Activated naive CD8-positive, alpha-beta T cell treated with anti-CD3 and anti-CD28 coated beads, Interleukin-2, amount 10 ng/mL, durations not matched to agents 7 days and 5 days (primary cell): ENCODE data around the gene OLFML2A. TPM values are rescaled to one million over a fixed set of nuclear protein-coding genes. Genes with fewer than 3 reads are reported as not detected.

Experiments used
- ATAC-seq: fragments of 150-1000 bp; cut with Tn5 transposase; one replicate; pipeline ENCODE4 v1.10.0; 2021; ENCODE audit warnings: low read depth, moderate library complexity
- POLR2A ChIA-PET: fragments of 350-600 bp; sonication (Branson Sonifier 250); formaldehyde crosslinking; loops from one replicate; lab custom pipeline; 2021; ENCODE audit warnings: antibody characterized with exemption; lab: Charles Lee
- DNase-seq: peaks from one replicate; pipeline ENCODE4 v3.0.0; 2021
- H3K27ac Mint-ChIP-seq: one replicate; pipeline ENCODE4 v1.8.0; 2022; ENCODE audit warnings: mild to moderate bottlenecking, mixed read lengths
- H3K27me3 Mint-ChIP-seq: one replicate; pipeline ENCODE4 v1.8.0; 2022; ENCODE audit warnings: mild to moderate bottlenecking, moderate library complexity, mixed read lengths
- H3K36me3 Mint-ChIP-seq: one replicate; pipeline ENCODE4 v1.8.0; 2021; ENCODE audit warnings: mild to moderate bottlenecking, mixed read lengths
- H3K4me1 Mint-ChIP-seq: one replicate; pipeline ENCODE4 v1.8.0; 2021; ENCODE audit warnings: mixed read lengths
- H3K4me3 Mint-ChIP-seq: one replicate; pipeline ENCODE4 v1.8.0; 2022; ENCODE audit warnings: mild to moderate bottlenecking, moderate library complexity, mixed read lengths
- H3K9me3 Mint-ChIP-seq: one replicate; pipeline ENCODE4 v1.8.0; 2021; ENCODE audit warnings: mixed read lengths
- total RNA-seq, 2 experiments: library from RNA; stranded (reverse); gene quantifications; one replicate each; pipeline ENCODE4 v1.2.3, GENCODE V29; 2021

Gene OLFML2A
- total RNA-seq, 2 experiments from 2014 or later: not detected

DNA sequence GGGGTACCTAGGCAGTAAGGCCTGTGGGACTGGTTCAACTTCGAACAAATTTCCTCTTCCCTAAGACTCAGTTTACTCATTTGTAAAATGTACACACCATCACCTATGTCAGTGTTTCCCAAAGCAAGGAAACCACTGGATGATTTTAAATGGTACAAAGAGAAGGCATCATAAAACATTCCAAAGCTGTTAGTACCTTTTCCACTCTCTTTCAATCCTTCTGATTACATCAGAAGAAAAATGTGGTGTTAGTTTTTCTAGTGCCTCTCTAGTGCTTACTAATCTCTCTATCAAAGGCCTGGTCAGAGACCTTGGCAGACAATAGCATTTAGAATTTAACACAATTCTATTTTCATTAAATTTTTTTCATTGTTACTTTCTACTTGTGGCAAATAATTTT is 24.0 kb upstream of the OLFML2A start:
- no peak overlapping the region for H3K27ac Mint-ChIP-seq
- DNase-seq (no peak), ATAC-seq (no peak)
- H3K9me3 Mint-ChIP-seq: no peaks in the 10 kb centered on the region
- POLR2A ChIA-PET: no interaction called here
- no peaks in the 10 kb centered on the region for H3K36me3 Mint-ChIP-seq
- H3K4me1 Mint-ChIP-seq: no peaks in the 10 kb centered on the region
- peaks cover 68% of the 10 kb centered on the region for H3K27me3 Mint-ChIP-seq
- no peak overlapping the region for H3K4me3 Mint-ChIP-seq

DNA sequence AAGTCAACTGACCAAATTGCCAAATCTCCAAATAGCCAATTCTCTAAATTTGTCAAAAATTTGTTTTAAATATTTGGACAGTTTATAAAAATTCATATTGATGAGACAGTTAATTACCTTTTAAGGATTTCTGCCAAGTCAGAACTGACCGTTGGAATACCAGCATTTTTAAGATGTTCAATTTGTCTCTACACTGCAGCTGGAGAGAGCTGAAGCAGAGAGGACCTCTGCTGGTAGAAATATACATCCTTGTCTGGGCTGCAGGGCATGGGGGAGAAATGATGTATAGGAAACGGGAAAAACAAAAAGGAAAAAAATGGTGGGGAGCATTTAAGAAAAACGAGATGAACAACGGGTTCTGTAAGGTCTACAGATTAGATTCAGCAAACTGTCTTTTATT is 22.6 kb upstream of the OLFML2A start:
- peaks cover 76% of the 10 kb centered on the region for H3K27me3 Mint-ChIP-seq
- POLR2A ChIA-PET: no interaction called here
- no peak overlapping the region for H3K27ac Mint-ChIP-seq
- H3K9me3 Mint-ChIP-seq: no peaks in the 10 kb centered on the region
- no peaks in the 10 kb centered on the region for H3K4me1 Mint-ChIP-seq
- no peak for ATAC-seq
- DNase-seq: no peak
- no peaks in the 10 kb centered on the region for H3K36me3 Mint-ChIP-seq
- H3K4me3 Mint-ChIP-seq: no peak overlapping the region

DNA sequence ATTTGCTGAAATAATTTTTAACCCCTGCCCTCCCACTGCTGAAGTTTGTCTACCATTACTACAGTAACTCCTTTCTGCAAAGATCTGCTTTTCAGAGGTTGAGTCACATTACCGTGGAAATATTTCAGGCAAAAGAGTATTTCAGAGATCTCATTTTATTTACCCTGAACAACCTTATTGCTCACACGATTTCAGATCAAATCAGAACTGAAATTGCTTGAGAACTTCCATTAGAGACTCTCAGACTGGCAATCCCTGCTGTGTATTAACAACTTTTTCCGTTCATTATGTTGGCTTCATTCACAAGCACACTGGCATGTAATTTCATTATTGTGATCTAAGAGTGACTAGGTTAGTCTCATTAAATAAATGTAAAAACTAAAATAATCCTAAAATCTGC is 21.9 kb upstream of the OLFML2A start:
- ATAC-seq (no peak), DNase-seq (no peak)
- no peaks in the 10 kb centered on the region for H3K36me3 Mint-ChIP-seq
- no peak overlapping the region for H3K4me3 Mint-ChIP-seq
- no peaks in the 10 kb centered on the region for H3K4me1 Mint-ChIP-seq
- peaks cover 79% of the 10 kb centered on the region for H3K27me3 Mint-ChIP-seq
- H3K9me3 Mint-ChIP-seq: no peaks in the 10 kb centered on the region
- H3K27ac Mint-ChIP-seq: no peak overlapping the region
- POLR2A ChIA-PET: no interaction called here

DNA sequence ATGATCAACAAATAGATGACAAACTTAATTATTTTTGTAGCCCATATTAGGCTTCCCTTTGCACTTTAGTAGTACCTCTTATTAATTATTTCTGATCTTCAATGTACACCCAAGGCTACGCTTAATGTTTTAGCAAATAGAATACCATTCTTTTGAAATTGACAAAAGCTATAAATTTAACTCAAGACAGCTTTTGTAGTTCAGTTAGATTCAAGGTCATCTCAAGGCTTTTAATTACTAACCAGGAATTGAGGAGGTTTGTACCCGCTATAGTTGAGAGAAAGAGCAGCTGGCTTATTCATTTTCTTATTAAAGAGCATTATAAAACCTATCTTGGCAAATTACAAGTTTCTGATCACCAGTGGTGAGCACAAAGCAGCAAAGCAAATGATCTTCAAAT is 20.9 kb upstream of the OLFML2A start:
- Mint-ChIP-seq H3K9me3 (no peaks in the 10 kb centered on the region), H3K36me3 (no peaks in the 10 kb centered on the region), H3K27ac (no peak overlapping the region), H3K4me3 (no peak overlapping the region), H3K27me3 (peaks cover 78% of the 10 kb centered on the region), H3K4me1 (no peaks in the 10 kb centered on the region)
- POLR2A ChIA-PET: no interaction called here
- ATAC-seq (no peak), DNase-seq (no peak)

DNA sequence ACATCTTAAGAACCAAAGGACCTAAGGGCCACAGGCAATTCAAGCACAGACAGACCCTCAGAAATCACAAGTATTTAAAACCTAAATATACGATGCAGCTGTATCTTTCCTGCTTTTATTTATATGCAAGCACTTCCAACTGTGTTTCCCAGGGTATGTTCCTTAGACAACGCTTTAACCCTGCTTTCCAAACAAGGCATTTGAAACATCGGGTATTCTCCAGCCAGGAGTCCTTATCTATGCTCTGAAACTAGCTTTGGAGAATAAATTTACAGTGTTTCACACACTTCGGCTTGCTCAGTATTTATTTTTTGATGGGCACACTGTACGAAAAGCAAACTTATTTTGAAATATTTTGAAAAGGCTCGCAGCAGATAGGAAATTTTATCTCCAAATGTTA is 19.3 kb upstream of the OLFML2A start:
- Mint-ChIP-seq H3K27me3 (peaks cover 83% of the 10 kb centered on the region), H3K36me3 (no peaks in the 10 kb centered on the region), H3K4me3 (no peak overlapping the region), H3K27ac (no peak overlapping the region), H3K9me3 (no peaks in the 10 kb centered on the region), H3K4me1 (no peaks in the 10 kb centered on the region)
- POLR2A ChIA-PET: interaction anchor here (0.7 kb wide), 1 partner anchor 33 kb away, joined by 4 read pairs; no protein-coding TSS in a partner anchor
- ATAC-seq: no peak
- DNase-seq: no peak

DNA sequence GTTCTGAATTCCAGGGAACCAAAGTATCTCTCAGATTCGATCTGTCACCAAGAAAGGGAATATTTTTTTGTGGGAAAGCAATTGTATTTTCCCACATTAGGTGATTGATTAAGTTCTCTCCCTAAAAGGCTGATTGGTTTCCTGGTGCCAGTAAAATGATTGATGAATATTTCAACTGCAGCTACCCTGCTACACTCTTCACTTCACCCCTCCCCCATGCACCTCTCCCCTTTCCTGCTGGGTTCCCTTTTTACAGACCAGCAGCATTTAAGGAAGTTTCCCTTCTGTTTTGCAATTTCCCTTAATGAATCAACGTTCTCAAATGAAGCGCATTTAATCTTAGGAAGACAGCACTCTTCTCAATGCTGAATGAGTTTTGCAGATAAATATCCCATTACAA is 18.9 kb upstream of the OLFML2A start:
- Mint-ChIP-seq H3K4me1 (no peaks in the 10 kb centered on the region), H3K27me3 (peaks cover 83% of the 10 kb centered on the region), H3K27ac (no peak overlapping the region), H3K4me3 (no peak overlapping the region), H3K36me3 (no peaks in the 10 kb centered on the region), H3K9me3 (no peaks in the 10 kb centered on the region)
- no peak for DNase-seq
- POLR2A ChIA-PET: no interaction called here
- ATAC-seq: no peak

DNA sequence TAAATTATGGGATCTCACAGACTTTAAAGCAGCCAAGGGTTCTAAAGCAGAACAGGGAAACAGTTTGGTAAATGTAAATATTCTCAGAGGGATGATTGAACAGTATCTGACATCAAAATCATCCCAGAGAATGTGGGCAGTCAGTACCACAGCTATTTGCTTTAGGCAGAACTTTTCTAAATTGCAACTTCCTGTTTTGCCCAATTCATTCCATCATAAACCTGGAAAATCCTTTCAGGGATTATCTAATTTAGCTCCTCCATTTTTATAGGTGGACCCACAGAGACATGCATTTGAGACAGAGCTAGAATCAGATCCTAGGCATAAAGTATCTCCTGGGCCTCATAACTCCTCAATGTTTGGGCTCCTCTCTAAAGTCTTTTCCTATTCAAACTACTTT is 18.2 kb upstream of the OLFML2A start:
- no peak for DNase-seq
- Mint-ChIP-seq H3K27ac (no peak overlapping the region), H3K9me3 (no peaks in the 10 kb centered on the region), H3K4me3 (no peak overlapping the region), H3K36me3 (no peaks in the 10 kb centered on the region), H3K27me3 (peaks cover 87% of the 10 kb centered on the region), H3K4me1 (no peaks in the 10 kb centered on the region)
- no peak for ATAC-seq
- POLR2A ChIA-PET: no interaction called here

DNA sequence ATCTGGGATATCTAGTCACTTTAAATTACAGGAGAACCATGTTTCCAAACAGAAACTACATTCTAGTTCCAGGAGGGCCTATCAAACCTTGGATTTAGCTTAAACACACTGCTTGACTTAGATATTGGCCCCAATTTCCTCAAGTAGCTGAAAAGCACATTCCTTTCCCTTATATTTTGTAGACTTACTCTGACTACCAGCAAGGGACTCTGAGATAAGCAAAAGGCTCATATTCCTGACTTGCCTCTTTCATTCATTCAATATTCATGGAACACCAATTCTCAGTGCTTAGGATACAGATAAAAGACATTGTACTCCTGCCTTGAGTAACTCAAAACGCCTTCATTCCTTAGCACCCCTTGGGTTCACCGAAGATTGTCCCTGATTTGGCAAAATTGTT is 17.6 kb upstream of the OLFML2A start:
- no peaks in the 10 kb centered on the region for H3K36me3 Mint-ChIP-seq
- peaks cover 89% of the 10 kb centered on the region for H3K27me3 Mint-ChIP-seq
- no peak overlapping the region for H3K4me3 Mint-ChIP-seq
- ATAC-seq (no peak), DNase-seq (no peak)
- H3K27ac Mint-ChIP-seq: no peak overlapping the region
- H3K4me1 Mint-ChIP-seq: no peaks in the 10 kb centered on the region
- POLR2A ChIA-PET: no interaction called here
- no peaks in the 10 kb centered on the region for H3K9me3 Mint-ChIP-seq

DNA sequence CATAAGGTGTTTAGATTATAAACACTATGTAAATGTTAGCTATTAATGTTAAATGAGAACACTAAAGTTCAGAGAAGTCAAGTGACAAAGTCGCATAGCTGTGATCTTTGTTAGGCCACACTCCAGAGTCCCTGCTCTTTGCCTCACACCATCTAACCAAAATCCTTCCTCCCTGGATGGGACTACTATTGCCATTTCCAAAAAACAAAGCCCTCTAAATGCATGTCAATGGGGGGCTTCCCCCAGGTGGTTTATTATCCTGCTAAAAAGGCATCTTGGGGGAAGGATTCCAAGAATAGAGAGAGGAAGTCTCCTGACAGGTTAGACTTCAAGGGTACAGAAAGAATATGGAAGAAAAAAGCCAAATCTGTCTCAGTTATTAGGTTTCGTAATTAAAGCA is 16.2 kb upstream of the OLFML2A start:
- POLR2A ChIA-PET: no interaction called here
- Mint-ChIP-seq H3K27me3 (peaks cover 89% of the 10 kb centered on the region), H3K36me3 (no peaks in the 10 kb centered on the region), H3K27ac (no peak overlapping the region), H3K4me3 (no peak overlapping the region), H3K4me1 (no peaks in the 10 kb centered on the region), H3K9me3 (no peaks in the 10 kb centered on the region)
- ATAC-seq (no peak), DNase-seq (no peak)

DNA sequence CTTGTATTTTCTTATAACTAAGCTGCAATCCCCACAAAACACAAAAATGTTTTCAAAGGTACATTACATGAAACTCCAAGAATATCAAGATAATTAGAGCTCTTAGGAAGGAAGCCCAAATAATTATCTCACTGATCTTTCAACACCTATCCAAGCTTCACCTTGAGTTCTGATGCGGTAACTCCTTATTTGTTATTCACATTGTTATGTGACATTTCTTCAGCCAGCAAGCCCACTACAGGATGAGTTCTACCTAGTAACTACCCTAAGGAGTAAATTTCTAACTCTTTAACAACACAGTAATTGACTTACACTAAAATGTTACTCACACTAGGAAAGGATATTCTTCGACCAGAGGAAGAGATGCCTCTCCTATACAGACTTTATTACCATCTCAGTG is 15.7 kb upstream of the OLFML2A start:
- H3K36me3 Mint-ChIP-seq: no peaks in the 10 kb centered on the region
- POLR2A ChIA-PET: no interaction called here
- H3K27me3 Mint-ChIP-seq: peaks cover 89% of the 10 kb centered on the region

DNA sequence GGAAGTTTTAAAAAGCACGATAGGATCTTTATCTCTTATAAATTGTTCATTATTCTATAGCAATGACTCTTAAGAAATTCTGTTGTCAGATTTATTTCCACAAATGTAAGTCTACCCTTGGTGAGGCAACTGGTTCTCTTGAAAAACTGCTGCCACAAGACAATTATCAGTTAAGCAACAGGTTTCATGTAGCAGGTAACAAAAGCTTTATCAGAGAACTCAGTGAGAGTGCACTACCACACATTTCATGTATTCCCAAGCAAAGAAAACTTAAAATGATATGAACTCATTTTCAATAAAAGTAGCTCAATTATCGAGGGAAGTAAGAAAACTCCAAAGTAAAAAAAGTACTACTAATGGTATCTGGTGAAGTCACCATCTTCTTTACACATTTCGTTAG is 15.2 kb upstream of the OLFML2A start:
- Mint-ChIP-seq H3K4me1 (no peaks in the 10 kb centered on the region), H3K27ac (no peak overlapping the region), H3K4me3 (no peak overlapping the region), H3K36me3 (no peaks in the 10 kb centered on the region), H3K27me3 (peaks cover 89% of the 10 kb centered on the region), H3K9me3 (no peaks in the 10 kb centered on the region)
- POLR2A ChIA-PET: no interaction called here
- ATAC-seq (no peak), DNase-seq (no peak)

More for the DNA sequence above, 15.7 kb upstream of the OLFML2A start:
- H3K4me3 Mint-ChIP-seq: no peak overlapping the region
- ATAC-seq (no peak), DNase-seq (no peak)
- H3K27ac Mint-ChIP-seq: no peak overlapping the region
- H3K9me3 Mint-ChIP-seq: no peaks in the 10 kb centered on the region
- no peaks in the 10 kb centered on the region for H3K4me1 Mint-ChIP-seq

DNA sequence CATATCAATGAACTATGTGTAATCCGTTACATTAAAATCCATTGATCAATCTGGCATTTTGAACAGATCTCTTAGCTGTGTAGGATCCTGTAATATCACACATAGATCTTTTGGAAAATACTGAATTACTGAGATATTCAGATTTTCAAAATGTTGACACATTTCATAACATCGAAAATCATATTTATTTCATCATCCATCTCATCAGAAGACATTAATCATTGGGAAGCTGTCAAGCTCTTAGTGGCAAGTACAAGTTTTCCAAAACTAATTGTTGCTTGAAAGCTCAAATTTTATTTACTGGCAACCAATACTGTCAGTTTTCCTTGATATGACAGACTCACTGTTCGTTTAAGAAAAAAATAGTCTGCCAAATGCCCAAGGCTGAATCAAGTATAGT is 14.3 kb upstream of the OLFML2A start:
- Mint-ChIP-seq H3K27ac (no peak overlapping the region), H3K4me3 (no peak overlapping the region), H3K27me3 (peaks cover 89% of the 10 kb centered on the region), H3K36me3 (no peaks in the 10 kb centered on the region), H3K4me1 (no peaks in the 10 kb centered on the region), H3K9me3 (no peaks in the 10 kb centered on the region)
- POLR2A ChIA-PET: no interaction called here
- no peak for ATAC-seq
- DNase-seq: no peak

DNA sequence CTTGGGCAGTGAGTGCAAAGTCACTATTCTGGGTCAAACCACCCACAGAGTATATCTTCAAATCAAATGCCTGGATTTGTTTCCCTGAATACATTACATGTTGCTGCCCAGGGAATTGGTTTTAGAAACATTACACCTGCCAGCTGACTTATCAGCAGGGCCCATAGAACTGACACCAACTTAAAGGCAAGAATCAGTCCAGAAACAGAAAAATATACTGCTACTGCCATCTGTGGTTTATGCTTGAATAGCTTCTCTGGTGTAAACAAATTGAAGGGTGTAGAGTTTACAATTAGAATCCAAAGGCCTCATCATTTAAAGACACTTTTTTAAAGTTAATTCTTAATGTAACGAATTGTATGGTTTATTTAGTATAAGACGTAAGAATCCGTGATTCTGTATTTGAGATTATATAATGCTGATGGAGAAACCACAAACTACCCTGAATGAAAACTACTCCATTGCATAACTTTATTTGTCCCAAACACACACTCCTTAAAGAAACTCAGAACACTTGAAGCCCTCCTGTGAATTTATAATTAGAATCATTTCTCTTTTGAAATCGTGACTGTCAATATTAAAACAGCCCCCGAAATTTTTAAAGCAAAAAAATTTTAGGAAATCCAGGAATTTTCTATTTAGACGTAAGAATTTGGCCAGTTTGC is 12.0 kb upstream of the OLFML2A start:
- Mint-ChIP-seq H3K36me3 (no peaks in the 10 kb centered on the region), H3K4me3 (no peak overlapping the region), H3K27ac (no peak overlapping the region), H3K9me3 (no peaks in the 10 kb centered on the region), H3K4me1 (peaks cover 7% of the 10 kb centered on the region), H3K27me3 (peaks cover 90% of the 10 kb centered on the region)
- POLR2A ChIA-PET: no interaction called here
- ATAC-seq: no peak
- DNase-seq: no peak

DNA sequence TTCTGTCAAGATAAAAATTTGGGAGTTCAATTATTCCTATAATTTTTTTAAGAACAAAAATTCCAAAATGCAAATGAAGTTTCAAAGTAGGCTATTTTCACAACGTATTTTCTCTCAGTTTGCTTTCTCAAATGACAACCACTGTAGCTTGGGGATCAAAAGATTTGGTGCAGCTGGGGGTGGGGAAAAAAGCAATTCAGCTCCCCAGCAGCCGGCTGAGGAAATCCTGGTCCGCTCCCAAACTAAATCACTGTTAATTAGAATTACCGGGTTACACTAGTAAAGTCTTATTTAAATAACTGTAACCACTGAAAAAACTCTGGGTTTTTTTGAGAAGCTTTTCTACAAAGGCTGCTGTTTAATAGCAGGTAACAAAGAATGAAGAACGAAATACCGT is 11.5 kb upstream of the OLFML2A start:
- Mint-ChIP-seq H3K9me3 (no peaks in the 10 kb centered on the region), H3K4me3 (no peak overlapping the region), H3K36me3 (peaks cover 2% of the 10 kb centered on the region), H3K27me3 (peaks cover 94% of the 10 kb centered on the region), H3K4me1 (peaks cover 11% of the 10 kb centered on the region), H3K27ac (no peak overlapping the region)
- ATAC-seq (no peak), DNase-seq (no peak)
- POLR2A ChIA-PET: no interaction called here

DNA sequence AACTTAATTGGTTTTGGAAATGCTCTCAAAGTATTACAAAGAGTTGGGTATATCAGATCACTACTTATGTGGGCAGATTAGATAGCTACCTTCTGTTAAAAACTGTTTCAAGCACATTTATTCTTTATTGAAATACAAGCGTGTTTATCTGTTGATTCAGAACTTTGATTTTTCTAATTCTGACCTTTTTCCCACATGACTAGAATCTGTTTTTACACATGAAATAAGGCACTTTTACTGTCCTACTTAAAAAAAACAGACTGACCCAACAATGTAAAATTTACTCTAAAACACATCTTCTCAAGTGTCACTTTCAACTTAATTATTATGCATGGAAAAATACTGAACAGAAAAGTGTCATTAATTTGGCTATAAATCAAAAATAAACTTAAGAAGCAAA is 10.6 kb upstream of the OLFML2A start:
- peaks cover 13% of the 10 kb centered on the region for H3K4me1 Mint-ChIP-seq
- no peak for DNase-seq
- POLR2A ChIA-PET: no interaction called here
- H3K36me3 Mint-ChIP-seq: peaks cover 2% of the 10 kb centered on the region
- no peak overlapping the region for H3K4me3 Mint-ChIP-seq
- H3K9me3 Mint-ChIP-seq: no peaks in the 10 kb centered on the region
- H3K27ac Mint-ChIP-seq: no peak overlapping the region
- peaks cover 87% of the 10 kb centered on the region for H3K27me3 Mint-ChIP-seq
- no peak for ATAC-seq
